Measurements from ENCODE around the gene INPP4A. TPM values are rescaled to one million over a fixed set of nuclear protein-coding genes. Genes with fewer than 3 reads are reported as not detected.
A peak's percentile ranks its signal among the peaks of the same experiment; 100 is the strongest.

The INPP4A gene
- total and polyA plus RNA-seq, 2 of the 13 experiments (the other 11 are each of a cell fraction or from before 2014, with no cell fraction given): 10.1 to 10.9 TPM

- 0 out of 2 replicates have a peak, but pooled peaks have one; percentile 15 for TF ChIP-seq ZXDC (CRISPR knock-in tag; IDR thresholded peaks at IDR 0.05)
- TF ChIP-seq ZNF33A (CRISPR knock-in tag; IDR thresholded peaks at IDR 0.05; ENCODE audit: borderline replicate concordance): no peak
- no peak; the same call in 1 of the 2 replicates for TF ChIP-seq POGK (CRISPR knock-in tag; conservative IDR thresholded peaks at IDR 0.05)
- TF ChIP-seq ZNF790 (CRISPR knock-in tag; IDR thresholded peaks at IDR 0.05; ENCODE audit: borderline replicate concordance): peak; percentile 64; the same call in 1 of the 2 replicates
- TF ChIP-seq PPARG (CRISPR knock-in tag; conservative IDR thresholded peaks at IDR 0.05): peak; percentile 37; the same call in 1 of the 2 replicates
- peak in 1 of 2 experiments; percentile 30; a peak in 1 of 4 replicates for TF ChIP-seq KLF16 (CRISPR knock-in tag; IDR thresholded peaks at IDR 0.05)
- no peak for TF ChIP-seq TBL1XR1 (IDR thresholded peaks at IDR 0.05; ENCODE audit: borderline replicate concordance, low read length, partially characterized antibody)
- no peak for TF ChIP-seq TBX3 (IDR thresholded peaks at IDR 0.05; ENCODE audit: borderline replicate concordance)
- no peak for TF ChIP-seq BHLHE40 (IDR thresholded peaks at IDR 0.05; ENCODE audit: low read length)
- peak; percentile 80; the same call in 1 of the 2 replicates for TF ChIP-seq ZFP82 (CRISPR knock-in tag; IDR thresholded peaks at IDR 0.05; ENCODE audit: borderline replicate concordance)
- TF ChIP-seq ZNF431 (CRISPR knock-in tag; IDR thresholded peaks at IDR 0.05; ENCODE audit: borderline replicate concordance, low read depth): peak; percentile 77; the same call in 1 of the 2 replicates
- no peak for TF ChIP-seq FOXP1 (IDR thresholded peaks at IDR 0.05)
- TF ChIP-seq FOXP1 (CRISPR knock-in tag; IDR thresholded peaks at IDR 0.05): no peak
- TF ChIP-seq PRPF4 (IDR thresholded peaks at IDR 0.05; ENCODE audit: low read depth, low read length, poor library complexity, severe bottlenecking): no peak
- no peak for TF ChIP-seq ZNF616 (CRISPR knock-in tag; IDR thresholded peaks at IDR 0.05; ENCODE audit: low read depth)
- TF ChIP-seq TCF7L2 (IDR thresholded peaks at IDR 0.05; ENCODE audit: low read depth, low read length): no peak
- TF ChIP-seq SMARCC2 (IDR thresholded peaks at IDR 0.05): no peak
- no peak for TF ChIP-seq ZBTB25 (CRISPR knock-in tag; IDR thresholded peaks at IDR 0.05)
- TF ChIP-seq DMTF1 (CRISPR knock-in tag; IDR thresholded peaks at IDR 0.05): no peak
- no peak for TF ChIP-seq ADNP (CRISPR knock-in tag; IDR thresholded peaks at IDR 0.05)
- no peak for TF ChIP-seq SYNCRIP (IDR thresholded peaks at IDR 0.05; ENCODE audit: insufficient read depth, low read depth, low read length)
- TF ChIP-seq SPEN (CRISPR knock-in tag; IDR thresholded peaks at IDR 0.05; ENCODE audit: low read depth): peak; percentile 57; the same call in 1 of the 2 replicates
These were observed at the start of gene INPP4A (continued) for GRCh38 chr2:98444436-98445176.
